Measurements from ENCODE around the gene CXorf51B.
"Not testable (repeated sequence)": the region's sequence is repeated elsewhere in the genome, so short reads cannot be mapped to it uniquely, and the experiment has no call there.

The CXorf51B gene

DNA sequence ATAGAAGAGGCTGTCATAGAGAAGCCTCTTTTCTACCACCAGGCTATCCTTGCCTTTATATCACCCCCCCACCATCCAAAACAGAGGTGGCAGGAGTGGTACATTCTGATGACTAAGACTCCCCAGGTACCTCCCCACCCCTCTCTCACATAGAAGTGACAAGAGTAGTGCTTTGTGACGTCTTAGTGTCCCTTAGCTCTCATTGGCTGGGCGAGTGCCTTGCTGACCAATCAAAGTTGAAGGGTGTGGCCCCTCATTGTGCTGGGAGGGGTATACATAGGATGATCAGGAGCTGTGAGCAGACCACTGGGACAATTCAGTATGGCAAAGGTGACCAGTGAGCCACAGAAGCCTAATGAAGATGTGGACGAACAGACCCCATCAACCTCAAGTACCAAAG is at the start of gene CXorf51B:
TSS of gene CXorf51B (plus strand) at position 301 of the 400 bp plus-strand sequence. CDS start at position 322, 21 bp downstream.
- in situ Hi-C loops (cut with MboI; ENCODE audit: low sequenced_read_pairs): not testable (repeated sequence)

DNA sequence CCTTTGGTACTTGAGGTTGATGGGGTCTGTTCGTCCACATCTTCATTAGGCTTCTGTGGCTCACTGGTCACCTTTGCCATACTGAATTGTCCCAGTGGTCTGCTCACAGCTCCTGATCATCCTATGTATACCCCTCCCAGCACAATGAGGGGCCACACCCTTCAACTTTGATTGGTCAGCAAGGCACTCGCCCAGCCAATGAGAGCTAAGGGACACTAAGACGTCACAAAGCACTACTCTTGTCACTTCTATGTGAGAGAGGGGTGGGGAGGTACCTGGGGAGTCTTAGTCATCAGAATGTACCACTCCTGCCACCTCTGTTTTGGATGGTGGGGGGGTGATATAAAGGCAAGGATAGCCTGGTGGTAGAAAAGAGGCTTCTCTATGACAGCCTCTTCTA is 5.1 kb downstream of the CXorf51B start, which contains the start of gene CXorf51A:
TSS of gene CXorf51A (minus strand) at position 101 of the 400 bp plus-strand sequence. CDS start at position 80, 21 bp downstream.
- in situ Hi-C loops (cut with MboI; ENCODE audit: low sequenced_read_pairs): not testable (repeated sequence)

DNA sequence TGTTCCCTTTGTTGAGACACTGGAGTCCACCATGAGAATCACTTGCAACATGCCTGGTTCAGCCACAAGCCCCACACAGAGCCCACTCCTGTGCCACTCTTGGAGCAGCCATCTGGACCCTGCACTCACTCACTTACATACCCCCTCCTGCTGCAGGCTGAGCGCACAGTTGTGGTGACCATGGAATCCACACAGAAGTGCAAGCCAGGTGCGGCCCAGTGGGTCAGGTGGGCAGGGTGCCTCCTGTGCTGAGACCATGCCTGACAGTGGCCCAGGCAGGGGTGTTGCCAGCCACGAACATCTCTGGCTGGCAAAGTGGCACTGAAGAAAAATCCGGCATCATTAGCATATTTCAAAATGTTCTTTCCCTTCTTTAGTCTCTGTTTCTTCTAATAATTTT is 22.4 kb downstream of the CXorf51B start:
- in situ Hi-C loops (cut with MboI; ENCODE audit: low sequenced_read_pairs): no loop called here

DNA sequence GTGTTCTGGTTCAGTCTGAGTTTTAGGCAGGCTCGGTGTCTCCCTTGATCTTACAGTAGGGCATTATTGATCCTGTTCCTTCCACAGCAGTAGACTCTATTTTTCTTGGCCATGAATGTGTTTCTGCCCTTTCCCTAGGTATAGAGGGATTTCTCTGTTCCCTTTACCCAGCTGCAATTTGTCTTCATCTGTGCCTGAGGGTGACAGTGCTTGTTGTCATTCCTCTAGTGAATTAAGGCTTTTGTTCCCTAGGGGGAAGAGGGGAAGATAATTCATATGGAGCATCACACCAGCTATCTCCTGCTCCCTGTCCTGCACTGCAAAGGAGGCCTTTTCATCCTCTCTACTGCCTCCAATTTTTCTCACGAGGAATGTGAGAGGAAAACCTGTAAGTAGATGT is 44.7 kb downstream of the CXorf51B start:
- in situ Hi-C loops (cut with MboI; ENCODE audit: low sequenced_read_pairs): no loop called here
